Stimulated activated CD8-positive, alpha-beta memory T cell treated with anti-CD3 and anti-CD28 coated beads, Interleukin-4, amount 100 ng/mL, for 24 hours (primary cell): ENCODE measurements around the gene DYNC1H1.
A peak's percentile ranks its signal among the peaks of the same experiment; 100 is the strongest.

ENCODE experiments used
- DNase-seq: peaks from one replicate; pipeline ENCODE4 v3.0.0-alpha.2; 2020; ENCODE audit warnings: low read depth

Gene DYNC1H1

DNA sequence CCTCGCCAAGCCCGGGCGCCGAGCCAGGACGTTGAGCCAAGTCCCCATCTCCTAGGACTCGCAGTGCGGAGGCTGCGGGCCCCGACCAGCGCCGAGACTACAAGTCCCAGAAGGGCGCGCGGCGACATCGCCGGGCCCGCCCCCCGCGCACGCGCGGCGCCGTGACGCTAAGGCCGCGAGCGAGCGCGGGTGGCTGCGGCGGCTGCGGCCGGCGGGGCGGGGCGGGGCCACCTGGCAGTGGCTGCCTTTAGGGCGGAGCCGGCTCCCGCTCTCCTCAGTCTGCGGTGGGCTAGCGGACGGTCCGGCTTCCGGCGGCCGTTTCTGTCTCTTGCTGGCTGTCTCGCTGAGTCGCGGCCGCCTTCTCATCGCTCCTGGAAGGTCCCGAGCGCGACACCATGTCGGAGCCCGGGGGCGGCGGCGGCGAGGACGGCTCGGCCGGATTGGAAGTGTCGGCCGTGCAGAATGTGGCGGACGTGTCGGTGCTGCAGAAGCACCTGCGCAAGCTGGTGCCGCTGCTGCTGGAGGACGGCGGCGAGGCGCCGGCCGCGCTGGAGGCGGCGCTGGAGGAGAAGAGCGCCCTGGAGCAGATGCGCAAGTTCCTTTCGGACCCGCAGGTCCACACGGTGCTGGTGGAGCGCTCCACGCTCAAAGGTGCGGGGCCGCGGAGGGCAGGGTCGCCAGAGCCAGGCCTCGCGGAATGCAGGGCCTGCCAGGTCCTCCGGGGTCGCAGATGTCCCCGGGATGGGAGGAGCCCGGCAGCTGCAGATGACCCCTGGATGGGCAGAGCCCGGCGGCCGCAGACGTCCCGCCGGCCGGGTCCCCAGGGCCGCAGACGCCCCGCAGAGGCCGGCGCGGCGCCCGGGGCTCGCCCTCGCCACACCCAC, at the start of gene DYNC1H1:
Gene DYNC1H1 (plus strand): TSS at position 277 of the 884 bp plus-strand sequence. CDS start 119 bp downstream, at position 396.
- DNase-seq, result peak; percentile 86

DNA sequence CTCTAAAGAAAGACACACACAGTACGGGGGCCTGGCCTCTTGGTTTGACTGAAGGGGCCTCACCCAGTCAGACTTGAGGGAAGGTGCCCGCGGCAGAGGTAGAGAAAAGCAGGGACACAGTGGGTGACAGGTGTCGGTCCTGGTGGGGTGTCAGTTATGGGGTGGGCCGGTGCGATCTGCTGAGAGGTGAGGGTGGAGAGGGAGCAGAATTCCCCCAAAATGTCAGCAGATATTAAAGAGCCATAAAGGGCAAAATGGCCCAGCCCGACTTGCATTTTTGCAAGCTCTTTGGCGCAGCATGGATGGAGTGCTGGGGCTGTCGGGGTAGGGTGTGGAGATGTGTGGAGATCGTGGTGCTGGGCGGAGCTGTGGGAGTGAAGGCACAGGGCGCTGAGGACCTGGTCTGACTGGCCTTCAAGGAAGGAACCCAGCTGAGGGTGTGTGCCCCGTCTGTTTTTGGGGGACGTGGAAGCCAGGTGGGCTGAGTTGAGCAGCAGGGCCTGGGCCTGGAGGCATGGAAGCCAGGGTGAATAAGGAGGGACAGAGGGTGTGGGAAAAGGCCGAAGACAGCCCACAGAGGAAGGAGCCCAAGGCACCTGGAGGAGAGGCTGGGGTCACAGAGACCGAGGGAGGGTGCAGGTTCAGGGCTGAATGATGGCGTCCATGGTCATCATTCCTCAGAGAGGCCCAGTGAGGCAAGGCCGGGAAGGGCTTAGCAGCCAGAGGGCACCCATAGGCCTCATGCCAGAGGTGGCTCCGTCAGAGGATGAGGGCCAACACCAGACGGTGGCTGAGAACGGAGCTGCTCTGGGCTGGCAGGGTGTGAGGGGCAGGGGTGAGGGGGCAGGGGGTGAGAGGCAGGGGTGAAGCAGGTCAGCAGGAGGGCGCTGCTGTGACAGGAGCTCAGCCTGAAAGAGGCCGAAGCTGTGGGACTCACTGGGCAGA, 48.2 kb upstream of the DYNC1H1 start:
- no peak for DNase-seq

DNA sequence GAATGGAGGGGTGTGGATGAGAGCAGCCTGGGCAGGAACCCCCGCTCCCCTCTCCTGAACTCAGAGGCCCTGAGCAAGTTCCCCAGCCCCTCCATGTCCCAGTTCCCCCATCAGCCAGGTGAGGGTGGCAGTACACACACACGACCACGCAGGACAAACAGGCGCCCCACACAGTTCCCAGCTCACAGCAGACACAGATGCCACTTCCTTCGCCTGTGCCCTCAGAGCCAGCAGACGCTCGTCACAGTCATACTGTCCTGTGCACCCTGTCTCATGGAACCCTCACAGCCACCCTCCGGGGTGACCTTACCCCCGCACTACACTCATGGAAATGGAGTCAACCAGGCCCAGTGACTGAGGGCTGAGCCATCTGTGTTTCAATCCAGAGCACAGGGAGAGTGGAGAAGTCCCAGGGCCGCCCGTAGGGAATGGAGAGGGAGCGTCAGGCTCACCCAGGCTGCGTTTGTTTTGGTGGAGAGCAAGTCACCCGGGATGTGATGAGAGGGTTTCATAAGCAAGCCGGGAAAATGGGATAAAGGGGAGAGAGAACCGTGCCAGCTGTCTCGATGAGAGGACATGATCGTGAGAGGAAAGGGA, 47.5 kb upstream of the DYNC1H1 start:
- no peak for DNase-seq

DNA sequence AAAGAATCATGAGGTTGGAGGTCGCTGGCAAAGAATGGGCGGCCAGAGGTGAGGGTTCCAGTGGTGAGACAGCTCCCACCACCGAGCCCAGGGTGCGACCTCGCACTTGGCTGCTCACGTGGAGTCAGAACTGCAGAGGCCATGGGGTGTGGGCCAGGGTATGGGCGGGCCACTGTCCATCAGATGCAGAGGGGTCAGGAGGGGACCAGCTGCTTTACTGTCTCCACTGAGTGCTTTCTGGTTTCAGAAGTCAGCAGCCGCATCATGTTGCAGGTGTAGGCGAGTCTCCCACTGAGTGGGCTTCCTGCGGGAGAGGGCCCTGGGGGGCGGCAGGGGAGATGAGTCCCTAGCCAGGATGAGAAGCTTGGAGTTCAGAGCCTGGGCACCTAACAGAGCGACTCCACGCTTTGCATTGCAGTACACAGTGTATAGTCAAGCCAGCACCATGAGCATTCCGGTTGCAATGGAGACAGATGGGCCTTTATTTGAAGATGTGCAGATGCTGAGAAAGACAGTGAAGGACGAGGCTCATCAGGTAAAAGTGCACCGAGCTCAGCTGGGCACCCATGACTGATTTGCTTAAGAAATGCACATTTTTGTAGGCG, 46.9 kb upstream of the DYNC1H1 start:
- no peak for DNase-seq

DNA sequence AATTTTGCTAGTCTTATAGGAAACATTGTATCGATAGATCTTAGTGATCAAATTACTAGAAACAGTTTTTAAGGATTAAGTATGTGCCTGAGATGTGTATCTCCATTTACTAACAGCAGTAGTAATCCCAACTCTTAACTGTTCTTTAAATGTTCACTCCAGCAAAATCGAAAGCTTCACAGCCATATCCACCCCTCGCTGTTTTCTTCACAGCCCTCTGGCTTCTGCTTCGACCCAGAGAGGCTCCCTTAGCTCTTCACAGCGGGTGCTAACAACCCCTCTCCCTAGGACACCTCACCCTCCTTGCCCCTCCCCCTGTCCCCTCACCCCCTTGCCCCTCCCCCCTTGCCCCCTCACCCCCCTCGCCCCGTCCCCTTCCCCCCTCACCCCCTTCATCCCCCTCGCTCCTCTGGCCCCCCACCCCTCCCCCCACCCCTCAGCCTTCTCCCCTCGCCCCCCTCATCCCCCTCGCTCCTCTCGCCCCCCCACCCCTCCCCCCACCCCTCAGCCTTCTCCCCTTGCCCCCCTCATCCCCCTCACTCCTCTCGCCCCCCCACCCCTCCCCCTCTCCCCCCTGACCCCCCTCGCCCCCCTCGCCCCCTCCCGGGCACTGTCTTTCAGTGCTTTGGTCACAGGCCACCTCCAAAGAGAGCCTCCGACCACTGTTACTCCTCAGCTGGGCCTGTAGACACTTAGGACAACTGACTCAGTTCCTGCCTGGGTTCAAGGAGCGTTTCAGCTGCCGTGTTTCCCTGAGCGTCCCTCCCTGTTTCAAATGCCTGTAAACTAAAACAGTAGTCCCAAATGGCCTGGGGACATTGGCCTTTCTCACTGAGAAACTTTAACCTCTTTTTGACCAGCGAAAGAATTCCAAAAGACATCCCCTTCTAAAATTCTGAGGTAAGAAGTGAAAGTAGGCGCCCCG, 46.0 kb upstream of the DYNC1H1 start:
- DNase-seq, result no peak

DNA sequence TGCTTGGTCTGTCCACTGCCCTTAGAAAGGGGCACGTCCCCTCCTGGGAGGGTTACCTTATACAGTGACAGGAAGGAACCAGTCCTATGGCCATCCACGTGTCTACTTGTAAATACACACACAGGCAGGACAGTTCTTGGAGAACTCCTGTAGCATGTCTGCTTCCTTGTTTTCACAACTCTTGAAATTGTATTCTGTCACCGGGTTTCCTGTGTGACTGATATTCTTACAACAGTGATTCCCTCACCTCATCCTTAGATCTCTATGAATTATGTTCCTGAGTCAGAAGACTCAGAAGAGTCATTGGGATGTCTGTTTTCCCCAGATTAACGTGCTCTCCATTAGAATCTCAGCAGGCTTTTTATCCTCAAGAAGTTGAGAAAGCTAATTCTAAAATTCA, 44.1 kb upstream of the DYNC1H1 start:
- no peak for DNase-seq

DNA sequence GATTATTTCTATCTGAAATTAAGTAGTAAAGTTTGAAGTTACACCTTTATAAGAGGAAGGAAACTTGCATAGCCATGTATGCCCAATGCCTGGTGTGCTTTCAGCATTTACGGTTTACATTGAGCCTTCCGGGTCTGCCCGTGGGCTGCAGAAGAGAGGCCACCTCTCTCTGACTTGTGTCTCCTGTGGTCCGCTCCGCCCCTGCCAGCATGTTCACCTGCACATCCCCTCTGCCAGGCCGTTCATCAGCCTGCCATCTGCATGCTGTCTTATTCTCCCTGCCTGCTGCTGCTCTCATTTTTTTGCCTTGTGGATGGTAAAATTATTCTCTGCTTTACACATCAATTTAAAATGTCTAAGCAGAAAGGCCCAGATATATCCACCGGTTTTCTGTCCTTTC, 41.5 kb upstream of the DYNC1H1 start:
- no peak for DNase-seq

DNA sequence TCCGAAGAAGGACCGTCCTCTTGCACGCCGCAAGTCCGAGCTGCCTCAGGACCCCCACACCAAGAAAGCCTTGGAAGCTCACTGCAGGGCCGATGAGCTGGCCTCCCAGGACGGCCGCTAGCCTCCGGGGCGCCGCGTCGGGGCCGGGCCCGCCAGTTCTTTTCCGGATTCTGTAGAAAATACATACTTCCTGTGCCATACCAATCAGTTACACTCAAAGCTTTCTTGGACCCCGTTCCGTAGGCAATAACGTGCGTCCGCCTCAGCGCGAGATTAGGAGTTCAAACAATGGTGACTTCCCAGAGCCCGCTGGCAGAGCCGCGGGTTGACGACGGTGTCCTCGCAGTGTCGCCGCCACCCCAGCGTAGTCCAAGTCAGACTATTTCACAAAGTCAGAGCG, 39.2 kb upstream of the DYNC1H1 start:
- DNase-seq, result no peak

DNA sequence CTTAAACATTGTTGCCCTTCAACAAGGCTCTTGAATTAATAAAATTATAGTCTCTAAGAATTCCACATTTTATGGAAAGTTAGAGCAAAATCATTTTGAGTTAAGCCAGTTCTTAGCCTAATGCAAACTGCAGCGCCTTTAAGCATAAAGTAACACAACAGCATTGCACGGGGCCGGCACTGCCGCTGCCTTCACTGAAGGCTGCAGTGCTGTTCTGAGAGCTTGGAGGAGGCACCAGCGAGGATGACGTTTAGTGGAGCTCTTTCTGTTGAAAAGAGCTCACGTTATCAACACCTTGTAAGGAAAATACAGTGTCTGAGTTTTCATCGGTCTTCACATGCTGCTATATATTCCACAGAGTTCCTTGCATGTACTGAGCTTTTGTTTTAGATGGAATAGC, 38.3 kb upstream of the DYNC1H1 start:
- DNase-seq, result no peak

DNA sequence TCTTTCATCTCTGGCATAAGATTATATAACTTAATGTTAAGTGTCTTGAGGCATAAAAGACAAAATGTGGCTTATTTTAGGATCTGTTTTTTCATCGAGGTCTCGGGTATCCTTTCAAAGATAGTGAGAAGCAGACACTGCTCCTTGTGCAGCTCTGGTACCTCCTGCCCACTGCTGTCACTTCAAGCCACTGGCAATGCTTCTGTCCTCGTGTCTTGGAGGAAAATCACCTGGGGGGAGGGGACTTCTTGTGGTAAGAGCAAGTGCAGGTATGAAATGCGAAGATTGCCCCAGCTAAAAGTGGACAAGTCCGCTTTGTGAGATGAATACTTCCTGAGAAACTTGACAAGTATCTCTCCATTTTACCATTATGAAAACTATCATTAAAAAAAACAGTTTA, 37.8 kb upstream of the DYNC1H1 start:
- DNase-seq, result no peak

DNA sequence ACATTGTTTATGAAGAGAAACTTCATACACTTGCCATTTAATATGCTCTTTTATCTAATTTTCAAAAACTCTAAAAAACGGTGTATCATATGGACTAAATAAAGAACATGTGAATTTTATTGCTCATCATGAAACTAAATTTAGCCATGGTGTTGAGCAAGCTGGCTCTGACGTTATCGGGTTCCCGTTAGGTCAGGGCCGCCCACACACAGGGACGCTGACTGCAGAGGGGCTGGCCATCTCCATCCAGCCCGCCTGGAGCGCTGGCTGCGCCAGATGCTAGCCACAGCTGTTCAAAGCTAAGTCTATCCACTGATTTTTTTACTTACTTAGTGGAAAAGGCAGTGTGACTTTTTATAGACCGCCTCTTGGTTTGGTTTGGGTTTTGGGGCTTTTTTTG, 36.5 kb upstream of the DYNC1H1 start:
- no peak for DNase-seq

DNA sequence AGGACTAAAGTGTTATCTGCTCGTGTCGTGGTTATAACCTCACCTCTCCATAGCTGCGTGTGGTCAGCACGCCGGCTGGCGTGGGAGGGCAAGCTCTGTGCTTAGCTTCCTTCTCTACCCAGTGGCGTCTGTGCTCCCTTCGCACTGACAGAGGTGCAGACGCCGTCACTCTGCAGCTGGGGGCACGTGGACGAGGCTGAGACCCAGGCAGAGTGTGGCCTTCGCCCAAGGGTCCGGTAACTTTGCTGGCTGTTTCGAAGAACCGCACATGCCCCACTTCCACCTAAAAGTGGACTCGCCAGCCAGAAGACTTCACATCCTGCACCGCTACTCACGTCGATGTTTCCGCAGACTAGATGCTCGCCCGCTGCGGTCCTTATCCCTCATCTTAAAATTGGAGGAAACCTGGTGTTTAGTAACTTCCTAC, 35.9 kb upstream of the DYNC1H1 start:
- DNase-seq, result no peak

DNA sequence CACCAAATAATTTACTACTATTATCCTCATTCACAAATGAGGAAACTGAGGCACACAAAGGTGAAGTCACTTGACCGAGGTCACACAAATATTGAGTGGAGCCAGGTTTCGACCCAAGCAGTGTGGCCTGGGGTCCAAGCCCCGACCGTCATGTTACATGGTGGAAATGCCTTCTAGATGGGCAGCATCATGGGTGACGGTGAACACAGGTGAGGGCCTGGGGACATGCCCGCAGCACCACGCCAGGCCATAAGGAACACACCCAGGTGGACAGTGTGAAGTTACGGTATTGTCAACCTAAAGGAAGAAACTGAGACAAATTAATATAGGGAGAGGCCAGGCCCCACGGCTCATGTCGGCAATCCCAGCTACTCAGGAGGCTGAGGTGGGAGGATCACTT, 35.3 kb upstream of the DYNC1H1 start:
- no peak for DNase-seq

DNA sequence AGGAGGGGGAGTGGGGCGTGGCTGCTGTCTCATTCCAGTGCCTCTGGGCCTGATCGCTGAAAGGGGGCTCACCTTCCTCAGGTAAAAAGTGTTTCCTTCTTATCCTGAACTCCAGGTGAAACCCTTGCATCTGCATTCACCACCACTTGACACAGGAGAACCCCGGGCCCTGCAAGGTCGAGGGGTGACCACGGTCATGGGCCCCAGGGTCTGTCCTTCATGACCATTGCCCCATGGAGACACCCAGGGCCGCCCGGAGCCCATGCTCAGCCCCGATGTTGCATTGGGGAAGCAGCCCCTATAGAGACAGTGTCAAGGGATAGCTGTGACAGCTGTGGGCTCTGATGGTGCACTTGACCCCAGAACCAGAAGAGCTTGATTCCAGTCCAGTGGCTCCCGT, 34.4 kb upstream of the DYNC1H1 start:
- no peak for DNase-seq

DNA sequence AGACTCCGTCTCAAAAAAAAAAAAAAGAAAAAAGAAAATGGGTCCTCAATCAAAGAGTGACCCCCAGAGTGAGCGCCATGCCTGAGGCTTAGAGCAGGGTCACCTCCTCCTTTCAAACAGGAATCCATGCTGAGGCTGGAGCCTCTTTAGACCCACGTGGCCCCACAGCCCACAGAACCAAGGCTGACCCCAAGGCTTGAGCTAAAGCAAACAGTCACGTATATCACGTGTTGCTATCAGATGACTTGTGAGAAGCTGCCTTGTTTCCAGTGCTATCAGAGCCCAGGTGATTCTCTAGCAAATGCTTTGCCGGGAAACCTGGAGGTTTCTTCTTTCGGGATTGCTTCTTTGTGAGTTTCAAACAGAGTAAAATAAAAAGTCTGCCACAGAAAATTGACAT, 31.7 kb upstream of the DYNC1H1 start:
- DNase-seq, result no peak

DNA sequence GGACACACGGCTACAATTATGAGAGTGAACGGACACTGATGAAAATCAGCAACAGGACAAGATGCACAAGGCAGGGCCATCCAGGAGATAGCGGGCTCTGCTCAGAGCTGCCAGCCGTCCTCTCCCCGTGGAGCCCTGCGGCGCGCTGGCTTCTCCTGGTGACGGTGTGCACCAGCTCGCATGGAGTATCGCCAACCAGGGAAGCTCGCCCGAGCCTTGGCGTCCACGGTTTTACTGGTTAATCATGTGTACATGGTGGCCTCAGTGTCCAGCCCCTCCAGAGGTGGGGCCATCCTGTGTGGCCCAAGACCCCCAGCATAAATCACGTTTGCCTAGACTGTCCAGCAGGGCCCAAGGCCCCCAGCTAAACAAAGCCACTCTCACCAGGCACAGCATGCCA, 31.2 kb upstream of the DYNC1H1 start:
- DNase-seq, result no peak

DNA sequence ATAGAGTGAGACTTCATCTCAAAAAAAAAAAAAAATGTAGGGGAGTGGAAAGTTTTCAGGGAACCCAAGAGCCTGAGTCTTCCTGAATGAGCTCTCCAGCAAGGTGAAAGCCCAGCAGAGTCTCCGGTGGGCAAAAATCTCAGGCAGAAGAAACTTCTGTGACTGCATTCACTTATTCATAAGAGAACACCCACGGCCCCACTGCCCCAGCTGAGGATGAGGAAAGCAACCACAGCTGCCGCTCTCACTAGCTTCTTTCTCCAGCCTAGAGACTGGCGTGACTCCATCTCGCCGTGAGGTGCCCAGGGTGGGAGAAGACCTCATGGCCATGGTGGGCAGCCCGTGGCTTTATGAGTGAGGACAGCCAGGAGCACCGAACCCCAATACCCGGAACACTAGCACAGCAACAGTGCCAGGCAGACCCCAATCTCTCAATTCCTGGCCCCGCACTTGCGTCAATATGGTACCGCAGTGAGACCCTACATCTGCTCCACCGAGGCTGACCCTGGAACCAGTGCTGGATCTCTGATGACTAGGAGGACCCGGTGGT, 29.7 kb upstream of the DYNC1H1 start:
- no peak for DNase-seq

DNA sequence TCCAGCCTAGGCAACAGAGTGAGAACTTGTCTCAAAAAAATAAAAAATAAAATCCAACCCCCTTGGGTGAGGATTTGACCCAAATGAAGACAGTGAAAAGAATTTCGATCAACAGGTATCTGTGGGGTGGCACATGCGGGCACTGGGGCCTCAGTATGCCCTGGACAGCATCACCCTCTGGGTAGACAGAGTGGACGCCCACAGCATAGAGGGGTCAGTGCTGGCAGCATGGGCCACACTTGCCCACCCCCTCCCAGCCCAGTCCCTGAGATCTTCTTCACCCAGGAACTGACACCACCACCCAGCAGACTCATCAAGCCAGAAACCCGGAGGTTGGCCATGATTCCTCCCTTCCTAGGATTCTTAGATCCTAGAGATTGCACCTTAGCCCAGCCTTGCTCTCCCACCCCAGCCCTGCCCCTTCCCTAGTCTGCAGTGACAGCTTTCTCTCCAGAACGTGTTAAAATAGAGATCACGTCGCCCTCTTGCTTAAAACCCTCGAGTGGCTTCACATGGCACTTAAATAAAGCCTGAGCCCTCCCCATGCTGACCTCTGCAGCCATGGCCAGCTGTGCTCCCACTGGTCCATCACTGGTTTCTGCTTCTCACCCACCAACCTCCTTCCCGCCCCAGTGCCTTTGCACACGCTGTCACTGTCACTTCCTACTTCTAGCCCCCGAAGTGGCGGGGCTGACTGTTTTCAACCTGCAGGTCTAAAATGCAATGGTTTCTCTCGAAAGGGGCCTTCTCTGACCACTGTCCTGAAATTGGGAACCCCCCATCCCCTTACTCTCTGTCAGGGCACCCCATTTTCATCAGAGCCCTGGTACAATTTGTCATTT, 26.2 kb upstream of the DYNC1H1 start:
- no peak for DNase-seq

DNA sequence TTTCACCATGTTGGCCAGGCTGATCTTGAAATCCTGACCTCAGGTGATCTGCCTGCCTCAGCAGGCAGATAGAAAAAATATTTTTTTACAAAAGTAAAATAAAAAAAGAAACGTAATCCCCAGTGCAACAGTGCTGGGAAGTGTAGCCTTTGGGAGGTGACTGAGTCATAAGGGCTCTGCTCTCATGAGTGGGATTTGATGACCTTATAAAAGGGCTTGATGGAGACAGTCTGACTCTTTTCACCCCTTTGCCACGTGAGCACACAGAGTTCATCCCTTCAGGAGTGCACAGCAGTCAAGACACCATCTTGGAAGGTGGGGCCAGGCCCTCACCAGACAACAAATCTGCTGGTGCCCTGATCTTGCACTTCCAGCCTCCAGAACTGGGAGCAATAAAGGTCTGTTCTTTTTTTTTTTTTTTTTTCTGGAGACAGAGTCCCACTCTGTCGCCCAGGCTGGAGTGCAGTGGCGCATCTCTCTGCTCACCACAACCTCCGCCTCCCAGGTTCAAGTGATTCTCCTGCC, 24.7 kb upstream of the DYNC1H1 start:
- no peak for DNase-seq

DNA sequence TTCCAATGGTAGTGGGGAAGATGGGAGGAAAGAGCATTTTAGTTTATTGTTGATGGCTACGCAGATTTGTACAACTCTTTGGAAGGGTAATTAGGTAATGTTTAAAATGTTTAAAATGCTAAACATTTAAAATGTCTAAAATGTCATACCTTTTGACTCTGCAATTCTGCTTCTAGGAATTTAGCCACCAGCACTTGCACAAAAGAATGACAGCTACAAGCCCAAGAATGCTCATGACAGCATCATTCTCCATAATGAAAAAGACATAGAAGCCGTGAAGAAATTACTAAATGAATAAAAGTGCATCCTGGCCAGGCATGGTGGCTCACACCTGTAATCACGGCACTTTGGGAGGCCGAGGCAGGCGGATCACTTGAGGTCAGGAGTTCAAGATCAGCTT, 19.9 kb upstream of the DYNC1H1 start:
- no peak for DNase-seq
